Heart left ventricle (tissue), 13 donors: ENCODE measurements around the gene KRTAP4-11.
"Not testable (repeated sequence)": the region's sequence is repeated elsewhere in the genome, so short reads cannot be mapped to it uniquely, and the experiment has no call there.

Source experiments
- POLR2A ChIP-seq, 2 donors: fragments of 450-650 bp; IDR thresholded peaks; one replicate each; pipeline ENCODE4 v1.6.1; 2017; ENCODE audit warnings: antibody characterized with exemption in 2 of 2, mild to moderate bottlenecking in 2 of 2, moderate library complexity in 2 of 2
- TF ChIP-seq, protein P1 (sequence below), 12 donors: fragments of 200-600 bp; sonication (generic) in 4 of 12; IDR thresholded peaks; one replicate each; pipeline versions ENCODE4 v1.5.0 to v1.8.0; 2018 to 2022; ENCODE audit warnings: antibody characterized with exemption in 12 of 12, mild to moderate bottlenecking in 5 of 12
- donor health status: ischemic (EF 13 %, LVEDD 7.1; RV severe dilation, severe dysfunction).
- donor health status: DM: no; HTN: yes; CAD: no.
- donor health status: DM: no; HTN: no; CAD: no.
- donor health status: ischemic (EF 25% LVEDD 6.9; RV normal size, moderate dysfunction).
- donor health status: ischemic (EF 25% LVEDD 5.7; RV mildly dilated, moderate dysfunction).
- donor health status: ischemic (EF 35%, LVEDD 5.7; RV mildly dilated, moderate dysfunction).
- donor health status: nonischemic (EF 11% LVEDD 7.7; RV severe dilation, severe dysfunction).
- donor health status: DM: yes; HTN: yes; CAD: no.
- donor health status: PGD.
- donor health status: ischemic (EF 29% LVEDD 5.4; RV normal size, mild dysfunction).
- donor health status: nonischemic (EF 23%, LVEDD 6.1; RV moderate dilation, normal function).

DNA sequence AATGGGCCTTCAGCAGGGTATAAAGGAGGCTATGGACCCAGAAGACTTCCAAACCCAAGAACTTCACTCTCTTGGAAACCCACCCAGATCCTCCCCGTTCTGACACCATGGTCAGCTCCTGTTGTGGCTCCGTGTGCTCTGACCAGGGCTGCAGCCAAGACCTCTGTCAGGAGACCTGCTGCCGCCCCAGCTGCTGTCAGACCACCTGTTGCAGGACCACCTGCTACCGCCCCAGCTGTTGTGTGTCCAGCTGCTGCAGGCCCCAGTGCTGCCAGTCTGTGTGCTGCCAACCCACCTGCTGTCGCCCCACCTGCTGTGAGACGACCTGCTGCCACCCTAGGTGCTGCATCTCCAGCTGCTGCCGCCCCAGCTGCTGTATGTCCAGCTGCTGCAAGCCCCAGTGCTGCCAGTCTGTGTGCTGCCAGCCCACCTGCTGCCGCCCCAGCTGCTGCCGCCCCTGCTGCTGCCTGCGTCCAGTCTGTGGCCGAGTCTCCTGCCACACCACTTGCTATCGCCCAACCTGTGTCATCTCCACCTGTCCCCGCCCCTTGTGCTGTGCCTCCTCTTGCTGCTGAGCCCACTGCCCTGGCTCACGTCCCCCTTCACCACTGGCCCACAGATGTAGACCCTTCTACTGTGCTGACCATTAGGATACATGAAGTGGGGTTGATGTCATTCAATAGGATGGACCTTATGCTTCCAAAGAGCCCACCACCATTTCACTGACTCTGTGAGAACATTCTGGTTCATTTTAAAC is 33.9 kb downstream of the KRTAP4-11 start, which contains the start of gene KRTAP4-7:
- not testable (repeated sequence) for TF ChIP-seq POLR2A (IDR thresholded peaks at IDR 0.05)
- TF ChIP-seq, protein P1, sequence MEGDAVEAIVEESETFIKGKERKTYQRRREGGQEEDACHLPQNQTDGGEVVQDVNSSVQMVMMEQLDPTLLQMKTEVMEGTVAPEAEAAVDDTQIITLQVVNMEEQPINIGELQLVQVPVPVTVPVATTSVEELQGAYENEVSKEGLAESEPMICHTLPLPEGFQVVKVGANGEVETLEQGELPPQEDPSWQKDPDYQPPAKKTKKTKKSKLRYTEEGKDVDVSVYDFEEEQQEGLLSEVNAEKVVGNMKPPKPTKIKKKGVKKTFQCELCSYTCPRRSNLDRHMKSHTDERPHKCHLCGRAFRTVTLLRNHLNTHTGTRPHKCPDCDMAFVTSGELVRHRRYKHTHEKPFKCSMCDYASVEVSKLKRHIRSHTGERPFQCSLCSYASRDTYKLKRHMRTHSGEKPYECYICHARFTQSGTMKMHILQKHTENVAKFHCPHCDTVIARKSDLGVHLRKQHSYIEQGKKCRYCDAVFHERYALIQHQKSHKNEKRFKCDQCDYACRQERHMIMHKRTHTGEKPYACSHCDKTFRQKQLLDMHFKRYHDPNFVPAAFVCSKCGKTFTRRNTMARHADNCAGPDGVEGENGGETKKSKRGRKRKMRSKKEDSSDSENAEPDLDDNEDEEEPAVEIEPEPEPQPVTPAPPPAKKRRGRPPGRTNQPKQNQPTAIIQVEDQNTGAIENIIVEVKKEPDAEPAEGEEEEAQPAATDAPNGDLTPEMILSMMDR (IDR thresholded peaks at IDR 0.05): not testable (repeated sequence)
